ENCODE results near the gene HAVCR2. TPM values are rescaled to one million over a fixed set of nuclear protein-coding genes. Genes with fewer than 3 reads are reported as not detected.

Gene HAVCR2
- total RNA-seq, 1 experiment from 2014 or later = 0.31 TPM

DNA sequence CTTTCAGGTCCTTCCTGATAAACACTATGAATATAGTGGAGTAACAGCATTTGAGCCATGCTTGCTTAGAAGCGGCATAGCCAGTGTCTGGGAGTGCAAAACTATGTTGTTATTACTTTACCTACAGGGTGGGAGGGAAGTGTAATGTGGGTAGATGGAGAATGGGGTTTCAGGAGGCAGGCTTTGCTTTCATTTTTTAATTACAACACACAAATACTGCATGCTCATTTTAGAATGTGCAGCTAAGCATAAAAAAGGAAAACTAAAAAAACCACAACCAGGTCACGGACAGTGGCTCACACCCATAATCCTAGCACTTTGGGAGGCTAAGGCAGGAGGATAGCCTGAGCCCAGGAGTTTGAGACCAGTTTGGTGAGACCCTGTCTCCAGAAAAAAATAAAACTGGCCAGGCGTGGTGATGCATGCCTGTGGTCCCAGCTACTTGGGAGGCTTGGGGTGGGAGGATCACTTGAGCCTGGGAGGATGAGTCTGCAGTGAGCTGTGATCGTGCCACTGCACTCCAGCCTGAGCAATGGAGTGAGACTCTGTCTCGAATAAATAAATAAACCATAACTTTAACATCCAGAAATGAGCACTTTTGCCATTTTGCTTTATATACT, 70.2 kb downstream of the HAVCR2 start:
- H3K27me3 ChIP-seq (ENCODE audit: control insufficient read depth, insufficient read depth, low read length) = no peaks in the 10 kb centered on the region

More for the DNA sequence above, 70.2 kb downstream of the HAVCR2 start:
- no peak for DNase-seq
- H3K36me3 ChIP-seq (replicated peaks; ENCODE audit: control insufficient read depth, insufficient read depth, low read length) = no peaks in the 10 kb centered on the region
- no peak overlapping the region for H3K4me3 ChIP-seq (ENCODE audit: insufficient read depth, low read depth, low read length)

Other genes with a start within 250 kb of the HAVCR2 start
- gene TIMD4, start 145.8 kb downstream of the HAVCR2 start, total RNA-seq (2014; rRNA removed; shearing (Covaris generic)) = not detected in 2 replicates
- gene HAVCR1, start 49.9 kb downstream of the HAVCR2 start, total RNA-seq (2014; rRNA removed; shearing (Covaris generic)) = not detected in 2 replicates
- gene MED7, start 33.8 kb upstream of the HAVCR2 start, total RNA-seq (2014; rRNA removed; shearing (Covaris generic)) = 9.3 and 11.7 TPM in 2 replicates
- gene GARIN3, start 57.2 kb upstream of the HAVCR2 start, total RNA-seq (2014; rRNA removed; shearing (Covaris generic)) = not detected in 2 replicates
- 0.03 and 0.15 TPM in 2 replicates for gene ITK, start 71.8 kb upstream of the HAVCR2 start, total RNA-seq (2014; rRNA removed; shearing (Covaris generic))
- 14.3 and 20.5 TPM in 2 replicates for gene CYFIP2, start 157.1 kb upstream of the HAVCR2 start, total RNA-seq (2014; rRNA removed; shearing (Covaris generic))